GM23338 (cell line): ENCODE results near the gene C2CD3. TPM values are rescaled to one million over a fixed set of nuclear protein-coding genes. Genes with fewer than 3 reads are reported as not detected.

Source experiments
- ATAC-seq: fragments of 200-7000 bp; cut with Tn5 transposase; 3 replicates; pipeline ENCODE4 v1.9.1; 2020
- DNase-seq: peaks from one replicate; pipeline ENCODE4 v3.0.0-alpha.2; 2015; ENCODE audit warnings: low spot score
- H2AFZ ChIP-seq: fragments of 200-600 bp; sonication (generic); 2 replicates; pipeline ENCODE4 v1.8.0; 2016; ENCODE audit warnings: antibody characterized with exemption, mild to moderate bottlenecking, moderate library complexity
- H3F3A ChIP-seq: fragments of 200-600 bp; sonication (generic); replicated peaks from 2 replicates; pipeline ENCODE4 v1.8.0; 2017; ENCODE audit warnings: antibody characterized with exemption, mixed run types, low read depth
- H3K27ac ChIP-seq: fragments of 200-600 bp; sonication (generic); 2 replicates; pipeline ENCODE4 v1.6.1; 2016; ENCODE audit warnings: low read depth
- H3K27me3 ChIP-seq: fragments of 200-600 bp; sonication (generic); 2 replicates; pipeline ENCODE4 v1.8.0; 2016; ENCODE audit warnings: mild to moderate bottlenecking, mixed run types, moderate library complexity; ENCODE audit not compliant: insufficient read depth
- H3K36me3 ChIP-seq: fragments of 200-600 bp; sonication (generic); 2 replicates; pipeline ENCODE4 v1.8.0; 2016; ENCODE audit warnings: mild to moderate bottlenecking; ENCODE audit not compliant: insufficient read depth
- H3K4me1 ChIP-seq: fragments of 200-600 bp; sonication (generic); 2 replicates; pipeline ENCODE4 v1.8.0; 2016; ENCODE audit warnings: mild to moderate bottlenecking, moderate library complexity; ENCODE audit not compliant: insufficient read depth
- H3K4me2 ChIP-seq: fragments of 200-600 bp; sonication (generic); 2 replicates; pipeline ENCODE4 v1.7.1; 2017; ENCODE audit warnings: mixed run types
- H3K4me3 ChIP-seq: fragments of 200-600 bp; sonication (generic); 2 replicates; pipeline ENCODE4 v1.6.1; 2016; ENCODE audit warnings: mixed run types
- H3K79me2 ChIP-seq: fragments of 200-600 bp; sonication (generic); replicated peaks from 2 replicates; pipeline ENCODE4 v1.8.0; 2017; ENCODE audit warnings: mild to moderate bottlenecking; ENCODE audit not compliant: insufficient read depth
- H3K9me2 ChIP-seq: fragments of 200-600 bp; sonication (generic); 2 replicates; pipeline ENCODE4 v1.8.0; 2017; ENCODE audit not compliant: insufficient read depth
- H4K20me1 ChIP-seq: fragments of 200-600 bp; sonication (generic); replicated peaks from 2 replicates; pipeline ENCODE4 v1.8.0; 2017; ENCODE audit warnings: mild to moderate bottlenecking; ENCODE audit not compliant: insufficient read depth
- H3K27ac Mint-ChIP-seq: 2 replicates; pipeline ENCODE4 v1.8.0; 2020; ENCODE audit warnings: inconsistent platforms, mild to moderate bottlenecking, moderate library complexity, mixed read lengths
- H3K27me3 Mint-ChIP-seq: 3 replicates; pipeline ENCODE4 v1.8.0; 2022; ENCODE audit warnings: low read depth, mild to moderate bottlenecking, moderate library complexity, mixed read lengths, inconsistent platforms; ENCODE audit not compliant: insufficient read depth, poor library complexity
- H3K36me3 Mint-ChIP-seq: 3 replicates; pipeline ENCODE4 v1.8.0; 2021; ENCODE audit warnings: low read depth, mild to moderate bottlenecking, inconsistent platforms, moderate library complexity, mixed read lengths
- H3K4me1 Mint-ChIP-seq: 3 replicates; pipeline ENCODE4 v1.8.0; 2020; ENCODE audit warnings: mild to moderate bottlenecking, inconsistent platforms, mixed read lengths
- H3K4me3 Mint-ChIP-seq: 3 replicates; pipeline ENCODE4 v1.8.0; 2021; ENCODE audit warnings: moderate library complexity, mild to moderate bottlenecking, inconsistent platforms, mixed read lengths
- H3K9me3 Mint-ChIP-seq: 3 replicates; pipeline ENCODE4 v1.8.0; 2020; ENCODE audit warnings: moderate library complexity, mild to moderate bottlenecking, inconsistent platforms, mixed read lengths
- EZH2 ChIP-seq: fragments of 200-600 bp; sonication (generic); IDR thresholded peaks from one replicate; pipeline ENCODE4 v1.8.0; 2017; ENCODE audit warnings: antibody characterized with exemption, mild to moderate bottlenecking, low read depth; ENCODE audit not compliant: unreplicated experiment
- EZH2phosphoT487 ChIP-seq: fragments of 200-600 bp; sonication (generic); IDR thresholded peaks from one replicate; pipeline ENCODE4 v1.8.1; 2018; ENCODE audit warnings: antibody characterized with exemption; ENCODE audit not compliant: unreplicated experiment
- JUNB ChIP-seq: IDR thresholded peaks from one replicate; pipeline ENCODE4 v1.6.1; 2016; ENCODE audit warnings: antibody characterized with exemption; ENCODE audit not compliant: unreplicated experiment
- POLR2AphosphoS5 ChIP-seq: IDR thresholded peaks from 2 replicates; pipeline ENCODE4 v1.6.1; 2016; ENCODE audit warnings: antibody characterized with exemption, low read depth
- STAT1 ChIP-seq: IDR thresholded peaks from one replicate; pipeline ENCODE4 v1.6.1; 2016; ENCODE audit warnings: antibody characterized with exemption; ENCODE audit not compliant: unreplicated experiment
- ZNF114 ChIP-seq: fragments of 250-450 bp; sonication (Bioruptor Pico); IDR thresholded peaks from 2 replicates; pipeline ENCODE4 v1.5.0; 2020; ENCODE audit warnings: mild to moderate bottlenecking, moderate library complexity
- polyA plus RNA-seq: library from polyadenylated mRNA; unstranded; fragments of >200 nt; fragmentation: Nextera tagmentation; extraction: Ambion mirVana; gene quantifications from 2 replicates; pipeline ENCODE4 v1.2.1, GENCODE V29; 2016
- total RNA-seq: library from RNA; depleted of rRNA; stranded (reverse); fragments of >200 nt; shearing (Covaris generic); gene quantifications from 2 replicates; pipeline ENCODE4 v1.2.3, GENCODE V29; 2014
- TF ChIP-seq, protein P1 (sequence below): fragments of 250-450 bp; sonication (Bioruptor Pico); IDR thresholded peaks from 2 replicates; pipeline ENCODE4 v1.5.0; 2020; ENCODE audit warnings: mild to moderate bottlenecking, moderate library complexity
- TF ChIP-seq, protein P2 (sequence below): IDR thresholded peaks from 2 replicates; pipeline ENCODE4 v1.6.1; 2016; ENCODE audit warnings: antibody characterized with exemption

Gene C2CD3
- total and polyA plus RNA-seq, 2 experiments from 2014 or later, result 15.5 to 29.5 TPM

DNA sequence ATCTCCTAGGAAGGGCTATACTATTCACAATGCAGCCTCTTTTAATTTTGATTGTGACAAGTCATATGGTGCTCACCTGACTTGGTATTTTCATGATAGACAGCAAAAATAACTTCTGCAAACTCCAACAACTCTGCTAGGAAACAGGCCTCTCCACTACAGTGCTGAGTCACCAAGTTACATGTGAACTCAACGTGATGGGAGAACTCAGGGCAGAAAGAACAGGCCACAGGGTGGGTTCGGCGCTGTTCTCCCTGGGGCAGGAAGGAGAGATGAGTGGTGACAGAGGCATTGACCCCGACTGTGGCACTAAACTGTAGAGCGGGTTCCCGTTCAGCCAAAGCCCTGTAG, 85.3 kb downstream of the C2CD3 start (continued):
- TF ChIP-seq, protein P1, sequence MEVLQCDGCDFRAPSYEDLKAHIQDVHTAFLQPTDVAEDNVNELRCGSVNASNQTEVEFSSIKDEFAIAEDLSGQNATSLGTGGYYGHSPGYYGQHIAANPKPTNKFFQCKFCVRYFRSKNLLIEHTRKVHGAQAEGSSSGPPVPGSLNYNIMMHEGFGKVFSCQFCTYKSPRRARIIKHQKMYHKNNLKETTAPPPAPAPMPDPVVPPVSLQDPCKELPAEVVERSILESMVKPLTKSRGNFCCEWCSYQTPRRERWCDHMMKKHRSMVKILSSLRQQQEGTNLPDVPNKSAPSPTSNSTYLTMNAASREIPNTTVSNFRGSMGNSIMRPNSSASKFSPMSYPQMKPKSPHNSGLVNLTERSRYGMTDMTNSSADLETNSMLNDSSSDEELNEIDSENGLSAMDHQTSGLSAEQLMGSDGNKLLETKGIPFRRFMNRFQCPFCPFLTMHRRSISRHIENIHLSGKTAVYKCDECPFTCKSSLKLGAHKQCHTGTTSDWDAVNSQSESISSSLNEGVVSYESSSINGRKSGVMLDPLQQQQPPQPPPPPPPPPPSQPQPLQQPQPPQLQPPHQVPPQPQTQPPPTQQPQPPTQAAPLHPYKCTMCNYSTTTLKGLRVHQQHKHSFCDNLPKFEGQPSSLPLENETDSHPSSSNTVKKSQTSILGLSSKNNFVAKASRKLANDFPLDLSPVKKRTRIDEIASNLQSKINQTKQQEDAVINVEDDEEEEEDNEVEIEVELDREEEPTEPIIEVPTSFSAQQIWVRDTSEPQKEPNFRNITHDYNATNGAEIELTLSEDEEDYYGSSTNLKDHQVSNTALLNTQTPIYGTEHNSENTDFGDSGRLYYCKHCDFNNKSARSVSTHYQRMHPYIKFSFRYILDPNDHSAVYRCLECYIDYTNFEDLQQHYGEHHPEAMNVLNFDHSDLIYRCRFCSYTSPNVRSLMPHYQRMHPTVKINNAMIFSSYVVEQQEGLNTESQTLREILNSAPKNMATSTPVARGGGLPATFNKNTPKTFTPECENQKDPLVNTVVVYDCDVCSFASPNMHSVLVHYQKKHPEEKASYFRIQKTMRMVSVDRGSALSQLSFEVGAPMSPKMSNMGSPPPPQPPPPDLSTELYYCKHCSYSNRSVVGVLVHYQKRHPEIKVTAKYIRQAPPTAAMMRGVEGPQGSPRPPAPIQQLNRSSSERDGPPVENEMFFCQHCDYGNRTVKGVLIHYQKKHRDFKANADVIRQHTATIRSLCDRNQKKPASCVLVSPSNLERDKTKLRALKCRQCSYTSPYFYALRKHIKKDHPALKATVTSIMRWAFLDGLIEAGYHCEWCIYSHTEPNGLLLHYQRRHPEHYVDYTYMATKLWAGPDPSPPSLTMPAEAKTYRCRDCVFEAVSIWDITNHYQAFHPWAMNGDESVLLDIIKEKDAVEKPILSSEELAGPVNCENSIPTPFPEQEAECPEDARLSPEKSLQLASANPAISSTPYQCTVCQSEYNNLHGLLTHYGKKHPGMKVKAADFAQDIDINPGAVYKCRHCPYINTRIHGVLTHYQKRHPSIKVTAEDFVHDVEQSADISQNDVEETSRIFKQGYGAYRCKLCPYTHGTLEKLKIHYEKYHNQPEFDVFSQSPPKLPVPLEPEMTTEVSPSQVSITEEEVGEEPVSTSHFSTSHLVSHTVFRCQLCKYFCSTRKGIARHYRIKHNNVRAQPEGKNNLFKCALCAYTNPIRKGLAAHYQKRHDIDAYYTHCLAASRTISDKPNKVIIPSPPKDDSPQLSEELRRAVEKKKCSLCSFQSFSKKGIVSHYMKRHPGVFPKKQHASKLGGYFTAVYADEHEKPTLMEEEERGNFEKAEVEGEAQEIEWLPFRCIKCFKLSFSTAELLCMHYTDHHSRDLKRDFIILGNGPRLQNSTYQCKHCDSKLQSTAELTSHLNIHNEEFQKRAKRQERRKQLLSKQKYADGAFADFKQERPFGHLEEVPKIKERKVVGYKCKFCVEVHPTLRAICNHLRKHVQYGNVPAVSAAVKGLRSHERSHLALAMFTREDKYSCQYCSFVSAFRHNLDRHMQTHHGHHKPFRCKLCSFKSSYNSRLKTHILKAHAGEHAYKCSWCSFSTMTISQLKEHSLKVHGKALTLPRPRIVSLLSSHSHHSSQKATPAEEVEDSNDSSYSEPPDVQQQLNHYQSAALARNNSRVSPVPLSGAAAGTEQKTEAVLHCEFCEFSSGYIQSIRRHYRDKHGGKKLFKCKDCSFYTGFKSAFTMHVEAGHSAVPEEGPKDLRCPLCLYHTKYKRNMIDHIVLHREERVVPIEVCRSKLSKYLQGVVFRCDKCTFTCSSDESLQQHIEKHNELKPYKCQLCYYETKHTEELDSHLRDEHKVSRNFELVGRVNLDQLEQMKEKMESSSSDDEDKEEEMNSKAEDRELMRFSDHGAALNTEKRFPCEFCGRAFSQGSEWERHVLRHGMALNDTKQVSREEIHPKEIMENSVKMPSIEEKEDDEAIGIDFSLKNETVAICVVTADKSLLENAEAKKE (CRISPR knock-in tag), result no peak
- TF ChIP-seq STAT1, result no peak

GRCh38 chr11:74084796-74085541, 85.8 kb downstream of the C2CD3 start:
- peak overlapping the region; percentile 18; the same call in 1 of the 2 replicates for H3K27ac Mint-ChIP-seq
- no peak for ATAC-seq
- no peak overlapping the region for H2AFZ ChIP-seq
- no peaks in the 10 kb centered on the region for H3F3A ChIP-seq
- DNase-seq, result no peak
- no peak overlapping the region for H3K27ac ChIP-seq
- H3K9me3 Mint-ChIP-seq, result peaks cover 3% of the 10 kb centered on the region; the same call in 1 of the 3 replicates
- H3K79me2 ChIP-seq, result no peaks in the 10 kb centered on the region
- H3K4me3 ChIP-seq, result no peak overlapping the region
- no peaks in the 10 kb centered on the region for H4K20me1 ChIP-seq
- H3K4me1 ChIP-seq, result no peaks in the 10 kb centered on the region
- H3K36me3 ChIP-seq, result peaks cover 8% of the 10 kb centered on the region; the same call in 1 of the 2 replicates
- peaks cover 2% of the 10 kb centered on the region for H3K27me3 Mint-ChIP-seq
- peaks cover 30% of the 10 kb centered on the region for H3K36me3 Mint-ChIP-seq
- no peaks in the 10 kb centered on the region for H3K4me1 Mint-ChIP-seq
- no peaks in the 10 kb centered on the region for H3K27me3 ChIP-seq
- no peak overlapping the region for H3K4me3 Mint-ChIP-seq
- no peaks in the 10 kb centered on the region for H3K9me2 ChIP-seq
- no peak overlapping the region for H3K4me2 ChIP-seq
- TF ChIP-seq ZNF114 (CRISPR knock-in tag), result no peak
- TF ChIP-seq, protein P1 (CRISPR knock-in tag), result no peak
- TF ChIP-seq EZH2, result no peak
- no peak for TF ChIP-seq STAT1
- TF ChIP-seq EZH2phosphoT487, result no peak
- no peak for TF ChIP-seq JUNB
- TF ChIP-seq, protein P2, sequence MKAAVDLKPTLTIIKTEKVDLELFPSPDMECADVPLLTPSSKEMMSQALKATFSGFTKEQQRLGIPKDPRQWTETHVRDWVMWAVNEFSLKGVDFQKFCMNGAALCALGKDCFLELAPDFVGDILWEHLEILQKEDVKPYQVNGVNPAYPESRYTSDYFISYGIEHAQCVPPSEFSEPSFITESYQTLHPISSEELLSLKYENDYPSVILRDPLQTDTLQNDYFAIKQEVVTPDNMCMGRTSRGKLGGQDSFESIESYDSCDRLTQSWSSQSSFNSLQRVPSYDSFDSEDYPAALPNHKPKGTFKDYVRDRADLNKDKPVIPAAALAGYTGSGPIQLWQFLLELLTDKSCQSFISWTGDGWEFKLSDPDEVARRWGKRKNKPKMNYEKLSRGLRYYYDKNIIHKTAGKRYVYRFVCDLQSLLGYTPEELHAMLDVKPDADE, result no peak
- no peak for TF ChIP-seq POLR2AphosphoS5
